ENCODE data around the gene TMEM106A. TPM values are rescaled to one million over a fixed set of nuclear protein-coding genes. Genes with fewer than 3 reads are reported as not detected.

Gene TMEM106A
- total RNA-seq, 1 experiment from 2014 or later = 3.5 TPM

DNA sequence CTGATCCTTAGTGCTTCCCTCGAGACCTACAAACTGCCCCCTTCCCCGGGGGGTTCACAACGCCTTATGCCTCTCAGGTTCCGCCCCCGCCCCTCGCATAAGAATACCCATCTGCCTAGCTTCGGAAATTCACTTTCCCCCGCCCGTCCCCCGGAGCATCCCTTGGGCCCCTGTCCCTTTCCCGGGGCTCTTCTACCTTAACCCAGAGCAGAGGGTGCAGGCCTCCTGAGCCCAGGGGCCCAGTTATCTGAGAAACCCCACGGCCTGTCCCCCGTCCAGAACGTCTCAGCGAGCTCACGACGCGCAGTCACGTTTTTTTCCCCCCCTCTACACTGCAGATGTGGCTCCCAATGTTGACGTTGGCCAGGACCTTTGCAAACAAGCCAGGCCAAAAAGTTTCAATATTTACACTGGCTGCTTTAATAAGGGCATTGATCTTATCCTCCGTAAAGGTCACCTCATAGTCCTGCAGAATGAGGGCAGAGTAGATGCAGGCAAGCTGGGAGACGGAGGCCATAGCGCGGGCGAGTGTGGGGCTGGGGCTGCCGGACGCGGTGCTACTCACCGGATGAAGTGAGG, 42.0 kb upstream of the TMEM106A start:
- no peak for DNase-seq (ENCODE audit: low read depth, low spot score)
- RAD21 ChIA-PET (ENCODE audit: low non-redundant PET in 1 of 2, low total read pairs in 2 of 2, uncharacterized antibody in 2 of 2, unreplicated experiment in 2 of 2) = interaction anchor here in 1 of 2 experiments (0.7 kb wide), 1 partner anchor 161 kb away, joined by 5 read pairs; no protein-coding TSS in a partner anchor
- Histone ChIP-seq H3K36me3 (ENCODE audit: control insufficient read depth in 1 of 2, insufficient read depth in 2 of 2, low read length in 2 of 2) (no peaks in the 10 kb centered on the region), H2AFZ (ENCODE audit: low read depth, low read length, poor library complexity, severe bottlenecking) (no peak overlapping the region), H3K27me3 (ENCODE audit: insufficient read depth, low read length) (no peaks in the 10 kb centered on the region), H3K9ac (ENCODE audit: low read length) (peak overlapping the region; percentile 86), H3K79me2 (ENCODE audit: insufficient read depth, low read length) (peaks cover 47% of the 10 kb centered on the region), H3K4me1 (ENCODE audit: control insufficient read depth in 1 of 2, insufficient read depth in 2 of 2, low read length in 2 of 2) (peaks cover 8 to 23% of the 10 kb centered on the region in 2 experiments), H3K9me3 (ENCODE audit: control insufficient read depth in 1 of 2, insufficient read depth in 1 of 2, low read depth in 1 of 2, low read length in 2 of 2) (no peaks in the 10 kb centered on the region), H3K27ac (ENCODE audit: low read depth, low read length) (peak overlapping the region; percentile 72), H3K4me3 (replicated peaks in 1 of 2; ENCODE audit: low read depth in 1 of 2, low read length in 2 of 2) (peak overlapping the region; percentile 76 to 98), H3K9me2 (ENCODE audit: insufficient read depth) (no peaks in the 10 kb centered on the region), H3K4me2 (ENCODE audit: low read length) (peak overlapping the region; percentile 90), H4K20me1 (ENCODE audit: insufficient read depth) (no peaks in the 10 kb centered on the region)
- TSS peak; percentile 70 for BruUV-seq (replicated peaks)
- CTCF ChIA-PET = no interaction called here
- TF ChIP-seq, protein P1, sequence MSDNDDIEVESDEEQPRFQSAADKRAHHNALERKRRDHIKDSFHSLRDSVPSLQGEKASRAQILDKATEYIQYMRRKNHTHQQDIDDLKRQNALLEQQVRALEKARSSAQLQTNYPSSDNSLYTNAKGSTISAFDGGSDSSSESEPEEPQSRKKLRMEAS (IDR thresholded peaks at IDR 0.05) = peak; percentile 42; the same call in 1 of the 2 replicates
- TF ChIP-seq EGR1 (IDR thresholded peaks at IDR 0.05; ENCODE audit: low read depth) (peak; percentile 45; the same call in 1 of the 2 replicates), SIN3A (IDR thresholded peaks at IDR 0.05; ENCODE audit: low read depth) (no peak)
- POLR2A ChIA-PET = interaction anchor here (0.6 to 2.9 kb wide), 6 partner anchors 24 to 198 kb away, joined by 3 to 16 read pairs (median 4); partner anchors contain the start of gene BRCA1
- intact Hi-C loops (cut with micrococcal nuclease) = loop anchor here (1.0 to 2.0 kb wide), 2 partner anchors 44 to 147 kb away; partner anchors contain the start of genes BRCA1 and VAT1
- peak; percentile 34 for ATAC-seq

DNA sequence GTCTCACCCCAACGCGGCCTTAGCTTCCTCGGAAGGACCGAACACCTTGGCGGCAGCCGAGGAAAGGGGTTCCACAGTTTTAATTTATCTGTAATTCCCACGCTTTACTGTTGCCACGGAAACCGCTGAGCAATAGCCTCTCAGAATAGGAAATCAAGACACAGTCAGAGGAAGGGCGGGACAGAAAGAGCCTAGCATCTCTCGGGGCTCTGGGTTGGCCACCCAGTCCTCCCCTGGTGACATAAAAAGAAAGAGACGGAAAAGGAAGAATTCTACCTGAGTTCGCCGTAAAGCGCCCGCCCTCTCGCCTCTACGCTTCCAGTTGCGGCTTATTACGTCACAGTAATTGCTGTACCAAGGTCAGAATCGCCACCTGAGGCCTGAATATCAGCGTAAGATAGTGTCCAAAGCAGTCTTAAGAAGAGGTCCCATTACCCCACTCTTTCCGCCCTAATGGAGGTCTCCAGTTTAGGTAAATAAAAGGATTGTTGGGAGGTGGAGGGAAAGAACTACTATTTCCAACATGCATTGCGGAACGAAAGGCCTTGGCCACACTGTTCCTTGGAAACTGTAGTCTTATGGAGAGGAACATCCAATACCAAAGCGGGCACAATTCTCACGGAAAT, 41.4 kb upstream of the TMEM106A start:
- Histone ChIP-seq H3K9ac (ENCODE audit: low read length) (peak overlapping the region; percentile 86), H3K79me2 (ENCODE audit: insufficient read depth, low read length) (peaks cover 47% of the 10 kb centered on the region), H3K4me3 (replicated peaks in 1 of 2; ENCODE audit: low read depth in 1 of 2, low read length in 2 of 2) (peak overlapping the region; percentile 76 to 98), H3K9me3 (ENCODE audit: control insufficient read depth in 1 of 2, insufficient read depth in 1 of 2, low read depth in 1 of 2, low read length in 2 of 2) (no peaks in the 10 kb centered on the region), H3K36me3 (ENCODE audit: control insufficient read depth in 1 of 2, insufficient read depth in 2 of 2, low read length in 2 of 2) (no peaks in the 10 kb centered on the region), H4K20me1 (ENCODE audit: insufficient read depth) (no peaks in the 10 kb centered on the region), H2AFZ (ENCODE audit: low read depth, low read length, poor library complexity, severe bottlenecking) (no peak overlapping the region), H3K27ac (ENCODE audit: low read depth, low read length) (peak overlapping the region; percentile 72), H3K4me2 (ENCODE audit: low read length) (peak overlapping the region; percentile 90), H3K4me1 (ENCODE audit: control insufficient read depth in 1 of 2, insufficient read depth in 2 of 2, low read length in 2 of 2) (peaks cover 8 to 23% of the 10 kb centered on the region in 2 experiments), H3K27me3 (ENCODE audit: insufficient read depth, low read length) (no peaks in the 10 kb centered on the region), H3K9me2 (ENCODE audit: insufficient read depth) (no peaks in the 10 kb centered on the region)
- ChIA-PET POLR2A (interaction anchor here (0.6 to 2.9 kb wide), 5 partner anchors 24 to 198 kb away, joined by 3 to 16 read pairs (median 6); no protein-coding TSS in a partner anchor), CTCF (no interaction called here), RAD21 (ENCODE audit: low non-redundant PET in 1 of 2, low total read pairs in 2 of 2, uncharacterized antibody in 2 of 2, unreplicated experiment in 2 of 2) (interaction anchor here in 1 of 2 experiments (0.7 kb wide), 1 partner anchor 162 kb away, joined by 5 read pairs; no protein-coding TSS in a partner anchor)
- DNase-seq (ENCODE audit: low read depth, low spot score) = peak; percentile 96
- intact Hi-C loops (cut with micrococcal nuclease) = loop anchor here (1.0 to 2.0 kb wide), 2 partner anchors 45 to 147 kb away; partner anchors contain the start of genes BRCA1 and VAT1
- peak; percentile 84 for ATAC-seq
- BruUV-seq (replicated peaks) = no TSS peak
- peak; percentile 71 for TF ChIP-seq POLR2AphosphoS5 (IDR thresholded peaks at IDR 0.05; ENCODE audit: low read depth, low read length)
- TF ChIP-seq SIN3A (IDR thresholded peaks at IDR 0.05; ENCODE audit: low read depth) = peak; percentile 89
- no peak for TF ChIP-seq JUND (IDR thresholded peaks at IDR 0.05)
- peak; percentile 79 for TF ChIP-seq CEBPB (IDR thresholded peaks at IDR 0.05; ENCODE audit: low read depth)
- TF ChIP-seq FOSL1 (IDR thresholded peaks at IDR 0.05; ENCODE audit: low read depth) = no peak
- peak; percentile 27 for TF ChIP-seq YY1 (IDR thresholded peaks at IDR 0.05; ENCODE audit: extremely low read depth, insufficient replicate concordance, low read depth, low read length)
- peak; percentile 81; the same call in 1 of the 2 replicates for TF ChIP-seq CBX3 (IDR thresholded peaks at IDR 0.05; ENCODE audit: low read depth)
- TF ChIP-seq ELF1 (IDR thresholded peaks at IDR 0.05; ENCODE audit: borderline replicate concordance, low read depth) = peak; percentile 92
- no peak for TF ChIP-seq EZH2phosphoT487 (IDR thresholded peaks at IDR 0.05; ENCODE audit: borderline replicate concordance)
- TF ChIP-seq, protein P2, sequence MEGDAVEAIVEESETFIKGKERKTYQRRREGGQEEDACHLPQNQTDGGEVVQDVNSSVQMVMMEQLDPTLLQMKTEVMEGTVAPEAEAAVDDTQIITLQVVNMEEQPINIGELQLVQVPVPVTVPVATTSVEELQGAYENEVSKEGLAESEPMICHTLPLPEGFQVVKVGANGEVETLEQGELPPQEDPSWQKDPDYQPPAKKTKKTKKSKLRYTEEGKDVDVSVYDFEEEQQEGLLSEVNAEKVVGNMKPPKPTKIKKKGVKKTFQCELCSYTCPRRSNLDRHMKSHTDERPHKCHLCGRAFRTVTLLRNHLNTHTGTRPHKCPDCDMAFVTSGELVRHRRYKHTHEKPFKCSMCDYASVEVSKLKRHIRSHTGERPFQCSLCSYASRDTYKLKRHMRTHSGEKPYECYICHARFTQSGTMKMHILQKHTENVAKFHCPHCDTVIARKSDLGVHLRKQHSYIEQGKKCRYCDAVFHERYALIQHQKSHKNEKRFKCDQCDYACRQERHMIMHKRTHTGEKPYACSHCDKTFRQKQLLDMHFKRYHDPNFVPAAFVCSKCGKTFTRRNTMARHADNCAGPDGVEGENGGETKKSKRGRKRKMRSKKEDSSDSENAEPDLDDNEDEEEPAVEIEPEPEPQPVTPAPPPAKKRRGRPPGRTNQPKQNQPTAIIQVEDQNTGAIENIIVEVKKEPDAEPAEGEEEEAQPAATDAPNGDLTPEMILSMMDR (IDR thresholded peaks at IDR 0.05 in 2 of 3, conservative IDR thresholded peaks at IDR 0.05 in 1 of 3; ENCODE audit: borderline replicate concordance in 1 of 3, insufficient read depth in 1 of 3, low read depth in 2 of 3, low read length in 2 of 3) = no peak
- TF ChIP-seq, protein P3, sequence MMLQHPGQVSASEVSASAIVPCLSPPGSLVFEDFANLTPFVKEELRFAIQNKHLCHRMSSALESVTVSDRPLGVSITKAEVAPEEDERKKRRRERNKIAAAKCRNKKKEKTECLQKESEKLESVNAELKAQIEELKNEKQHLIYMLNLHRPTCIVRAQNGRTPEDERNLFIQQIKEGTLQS (IDR thresholded peaks at IDR 0.05) = no peak
- TF ChIP-seq EGR1 (IDR thresholded peaks at IDR 0.05; ENCODE audit: low read depth) = no peak; the same call in 1 of the 2 replicates

All from HCT116 (cell line).